OCI-LY1 (cell line): Measurements from ENCODE around the gene FUNDC2.

ENCODE experiments used
- H2AFZ ChIP-seq: fragments of 200-600 bp; sonication (generic), shearing (Covaris generic); 2 replicates; pipeline ENCODE4 v1.6.0; 2014; ENCODE audit warnings: antibody characterized with exemption, mild to moderate bottlenecking, low read length
- H3F3A ChIP-seq: fragments of 200-600 bp; sonication (generic), shearing (Covaris generic); 2 replicates; pipeline ENCODE4 v1.6.0; 2014; ENCODE audit warnings: mild to moderate bottlenecking, antibody characterized with exemption, low read length, moderate library complexity; ENCODE audit not compliant: insufficient read depth
- H3K27ac ChIP-seq: fragments of 200-600 bp; sonication (generic); 2 replicates; pipeline ENCODE4 v1.5.1; 2014; ENCODE audit warnings: low read length, mixed run types, mild to moderate bottlenecking, low read depth; ENCODE audit not compliant: poor library complexity, severe bottlenecking
- H3K27me3 ChIP-seq: fragments of 200-600 bp; sonication (generic); 2 replicates; pipeline ENCODE4 v1.6.0; 2014; ENCODE audit warnings: antibody characterized with exemption, mild to moderate bottlenecking, low read length, moderate library complexity; ENCODE audit not compliant: insufficient read depth
- H3K36me3 ChIP-seq: fragments of 200-600 bp; sonication (generic); 2 replicates; pipeline ENCODE4 v1.6.1; 2014; ENCODE audit warnings: mild to moderate bottlenecking, antibody characterized with exemption, low read length, moderate library complexity, mixed read lengths; ENCODE audit not compliant: insufficient read depth
- H3K4me1 ChIP-seq: fragments of 200-600 bp; sonication (generic); 2 replicates; pipeline ENCODE4 v1.5.1; 2014; ENCODE audit warnings: mild to moderate bottlenecking, low read length, moderate library complexity; ENCODE audit not compliant: insufficient read depth, severe bottlenecking
- H3K4me2 ChIP-seq: fragments of 200-600 bp; sonication (generic), shearing (Covaris generic); 2 replicates; pipeline ENCODE4 v1.6.1; 2014; ENCODE audit warnings: low read length
- H3K4me3 ChIP-seq: fragments of 200-600 bp; sonication (generic); 2 replicates; pipeline ENCODE4 v1.5.1; 2014; ENCODE audit warnings: low read length, low read depth, mild to moderate bottlenecking, mixed read lengths; ENCODE audit not compliant: poor library complexity, severe bottlenecking
- H3K79me2 ChIP-seq: fragments of 200-600 bp; shearing (Covaris generic); 2 replicates; pipeline ENCODE4 v1.6.1; 2016; ENCODE audit warnings: mixed run types, low read length, mixed read lengths; ENCODE audit not compliant: insufficient read depth
- H3K9ac ChIP-seq: fragments of 200-600 bp; sonication (generic), shearing (Covaris generic); 2 replicates; pipeline ENCODE4 v1.6.1; 2014; ENCODE audit warnings: mild to moderate bottlenecking, low read length, mixed read lengths
- H3K9me2 ChIP-seq: fragments of 200-600 bp; sonication (generic), shearing (Covaris generic); 2 replicates; pipeline ENCODE4 v1.6.1; 2014; ENCODE audit warnings: low read depth, mild to moderate bottlenecking, low read length, mixed read lengths
- H3K9me3 ChIP-seq: fragments of 200-600 bp; shearing (Covaris generic); 2 replicates; pipeline ENCODE4 v1.6.1; 2014; ENCODE audit warnings: low read length, mixed read lengths
- H4K20me1 ChIP-seq: fragments of 200-600 bp; sonication (generic), shearing (Covaris generic); 2 replicates; pipeline ENCODE4 v1.6.0; 2016; ENCODE audit warnings: mild to moderate bottlenecking, low read length; ENCODE audit not compliant: insufficient read depth
- CTCF ChIP-seq: fragments of 200-600 bp; sonication (generic), shearing (Covaris generic); IDR thresholded peaks from 2 replicates; pipeline ENCODE4 v1.5.1; 2017; ENCODE audit warnings: mild to moderate bottlenecking, antibody characterized with exemption, low read length, moderate library complexity, mixed read lengths
- EZH2 ChIP-seq: fragments of 200-600 bp; sonication (generic), shearing (Covaris generic); IDR thresholded peaks from 2 replicates; pipeline ENCODE4 v1.8.0; 2017; ENCODE audit warnings: borderline replicate concordance, mixed run types, mild to moderate bottlenecking, antibody characterized with exemption, low read length, moderate library complexity, mixed read lengths

FUNDC2 gene

GRCh38 chrX:155020591-155020990, 6.1 kb upstream of the FUNDC2 start:
- Histone ChIP-seq H3K9me2 (no peaks in the 10 kb centered on the region), H3K9me3 (no peaks in the 10 kb centered on the region), H3K4me2 (no peak overlapping the region), H2AFZ (no peak overlapping the region), H3K9ac (no peak overlapping the region), H3K4me3 (no peak overlapping the region), H3F3A (no peaks in the 10 kb centered on the region), H3K79me2 (no peaks in the 10 kb centered on the region), H3K36me3 (no peaks in the 10 kb centered on the region), H3K4me1 (no peaks in the 10 kb centered on the region), H4K20me1 (no peaks in the 10 kb centered on the region), H3K27ac (no peak overlapping the region), H3K27me3 (no peaks in the 10 kb centered on the region)
- TF ChIP-seq CTCF (no peak), EZH2 (no peak)

- no peak within 1 kb of the TSS for H3K4me2 ChIP-seq
- no peaks in the 10 kb centered on the region for H3K27me3 ChIP-seq
- peaks cover 7% of the 10 kb centered on the region for H3K4me1 ChIP-seq
- H3F3A ChIP-seq, result no peaks in the 10 kb centered on the region
- TF ChIP-seq EZH2 (no peak), CTCF (no peak)
- H4K20me1 ChIP-seq, result no peaks in the 10 kb centered on the region
- no peaks in the 10 kb centered on the region for H3K9me2 ChIP-seq
- H2AFZ ChIP-seq, result no peak within 1 kb of the TSS
- no peak within 1 kb of the TSS for H3K9ac ChIP-seq
- no peaks in the 10 kb centered on the region for H3K79me2 ChIP-seq
- H3K27ac ChIP-seq, result no peak within 1 kb of the TSS
- no peaks in the 10 kb centered on the region for H3K9me3 ChIP-seq
- H3K36me3 ChIP-seq, result no peaks in the 10 kb centered on the region
- H3K4me3 ChIP-seq, result no peak within 1 kb of the TSS
These were observed 4.1 kb upstream of the FUNDC2 start, which contains the start of gene F8 for GRCh38 chrX:155022585-155022984. Gene F8 (minus strand): TSS chrX:155022723. CDS start chrX:155022552, 171 bp downstream.

GRCh38 chrX:155023907-155024833, 2.5 kb upstream of the FUNDC2 start:
- H2AFZ ChIP-seq, result no peak overlapping the region
- H3K79me2 ChIP-seq, result peaks cover 13% of the 10 kb centered on the region
- no peak overlapping the region for H3K4me3 ChIP-seq
- no peak overlapping the region for H3K27ac ChIP-seq
- no peaks in the 10 kb centered on the region for H4K20me1 ChIP-seq
- H3K4me2 ChIP-seq, result no peak overlapping the region
- no peaks in the 10 kb centered on the region for H3F3A ChIP-seq
- no peaks in the 10 kb centered on the region for H3K9me2 ChIP-seq
- no peaks in the 10 kb centered on the region for H3K27me3 ChIP-seq
- no peaks in the 10 kb centered on the region for H3K36me3 ChIP-seq
- H3K4me1 ChIP-seq, result peaks cover 22% of the 10 kb centered on the region
- H3K9ac ChIP-seq, result no peak overlapping the region
- TF ChIP-seq CTCF (no peak), EZH2 (no peak)
- no peaks in the 10 kb centered on the region for H3K9me3 ChIP-seq
